ENCODE measurements around the gene SPIRE1. TPM values are rescaled to one million over a fixed set of nuclear protein-coding genes. Genes with fewer than 3 reads are reported as not detected.
"Not testable (repeated sequence)": the region's sequence is repeated elsewhere in the genome, so short reads cannot be mapped to it uniquely, and the experiment has no call there.

Gene SPIRE1
- total and polyA plus RNA-seq, 4 donors: 46.9 to 64.2 (median 56.3) TPM

DNA sequence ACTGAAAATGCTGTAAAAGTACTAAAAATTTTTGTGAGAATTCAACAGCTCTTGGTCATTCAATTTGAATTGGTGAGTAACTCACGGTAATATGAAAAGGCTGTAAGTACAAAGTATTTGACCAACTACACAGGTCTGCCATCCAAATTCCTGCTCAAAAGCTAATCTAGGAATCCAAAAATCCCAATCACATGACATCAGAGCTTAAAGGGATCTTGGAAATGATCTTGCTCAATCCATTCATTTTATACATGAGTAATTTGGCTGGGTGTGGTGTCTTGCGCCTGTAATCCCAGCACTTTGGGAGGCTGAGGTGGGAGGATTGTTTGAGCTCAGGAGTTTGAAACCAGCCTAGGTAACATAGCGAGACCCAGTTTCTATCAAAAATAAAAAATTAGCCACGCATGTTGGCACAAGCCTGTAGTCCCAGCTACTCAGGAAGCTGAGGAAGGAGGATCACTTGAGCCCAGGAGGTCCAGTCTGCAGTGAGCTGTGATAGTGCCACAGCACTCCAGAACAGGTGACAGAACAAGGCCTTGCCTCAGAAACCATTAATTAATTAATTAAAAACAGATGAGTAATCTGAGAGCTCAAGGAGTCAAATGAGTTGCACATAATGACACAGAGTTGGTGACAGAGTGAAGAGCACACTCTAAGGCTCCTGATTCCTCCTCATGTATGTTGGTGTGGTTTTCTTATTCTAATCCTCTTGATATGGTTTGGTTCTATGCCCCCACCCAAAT is 19.8 kb downstream of the SPIRE1 start:
- Histone ChIP-seq H3K4me3 (ENCODE audit: low read depth, low read length) (no peak overlapping the region), H3K4me1 (ENCODE audit: control insufficient read depth, insufficient read depth, low read length) (no peaks in the 10 kb centered on the region), H3K9me3 (ENCODE audit: control insufficient read depth, insufficient read depth, low read length) (no peaks in the 10 kb centered on the region), H3K27me3 (ENCODE audit: control insufficient read depth, insufficient read depth, low read length) (no peaks in the 10 kb centered on the region), H3K27ac (ENCODE audit: low read depth, low read length) (no peak overlapping the region), H3K36me3 (ENCODE audit: control insufficient read depth, insufficient read depth, low read length) (peaks cover 2% of the 10 kb centered on the region)
- WGBS (ENCODE audit: insufficient coverage): 75% methylated on average over 1 of the region's 4 CpGs
- DNase-seq (ENCODE audit: low read depth in 4 of 6, low spot score in 6 of 6): no peak

DNA sequence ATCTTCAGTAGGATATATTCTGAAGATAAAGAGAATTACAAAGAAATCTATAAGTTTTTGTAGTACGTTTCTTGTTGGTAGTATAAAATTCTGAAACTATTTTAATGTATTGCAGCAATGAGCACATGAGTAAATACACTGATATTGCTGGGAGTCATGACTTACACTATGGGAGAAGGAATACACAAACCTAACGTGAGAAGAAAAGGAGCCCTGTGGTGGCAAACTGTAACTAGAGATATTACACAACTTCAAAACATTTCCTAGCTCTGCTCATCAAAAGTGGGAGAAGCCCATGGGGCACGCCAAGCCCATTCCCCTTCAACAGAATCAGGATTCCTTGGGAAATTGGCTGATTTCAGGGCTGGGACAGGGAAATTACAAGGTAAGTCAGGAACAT is 20.5 kb downstream of the SPIRE1 start:
- no peaks in the 10 kb centered on the region for H3K9me3 ChIP-seq (ENCODE audit: control insufficient read depth, insufficient read depth, low read length)
- no peaks in the 10 kb centered on the region for H3K4me1 ChIP-seq (ENCODE audit: control insufficient read depth, insufficient read depth, low read length)
- H3K36me3 ChIP-seq (ENCODE audit: control insufficient read depth, insufficient read depth, low read length): peaks cover 2% of the 10 kb centered on the region
- WGBS (ENCODE audit: insufficient coverage): 100% methylated on average over 1 of the region's 3 CpGs
- DNase-seq (ENCODE audit: low read depth in 4 of 6, low spot score in 6 of 6): no peak
- no peaks in the 10 kb centered on the region for H3K27me3 ChIP-seq (ENCODE audit: control insufficient read depth, insufficient read depth, low read length)
- no peak overlapping the region for H3K27ac ChIP-seq (ENCODE audit: low read depth, low read length)
- no peak overlapping the region for H3K4me3 ChIP-seq (ENCODE audit: low read depth, low read length)

GRCh38 chr18:12631831-12632477 is 26.0 kb downstream of the SPIRE1 start:
- H3K4me3 ChIP-seq (ENCODE audit: low read depth, low read length): no peak overlapping the region
- H3K27ac ChIP-seq (ENCODE audit: low read depth, low read length): no peak overlapping the region
- no peak for DNase-seq (ENCODE audit: low read depth in 4 of 6, low spot score in 6 of 6)
- H3K9me3 ChIP-seq (ENCODE audit: control insufficient read depth, insufficient read depth, low read length): no peaks in the 10 kb centered on the region
- 84% methylated on average over 5 of the region's 6 CpGs for WGBS (ENCODE audit: insufficient coverage)
- H3K36me3 ChIP-seq (ENCODE audit: control insufficient read depth, insufficient read depth, low read length): peaks cover 2% of the 10 kb centered on the region
- H3K4me1 ChIP-seq (ENCODE audit: control insufficient read depth, insufficient read depth, low read length): peaks cover 2% of the 10 kb centered on the region
- H3K27me3 ChIP-seq (ENCODE audit: control insufficient read depth, insufficient read depth, low read length): no peaks in the 10 kb centered on the region

- Histone ChIP-seq H3K9me3 (ENCODE audit: control insufficient read depth, insufficient read depth, low read length) (no peaks in the 10 kb centered on the region), H3K36me3 (ENCODE audit: control insufficient read depth, insufficient read depth, low read length) (peaks cover 2% of the 10 kb centered on the region), H3K4me3 (ENCODE audit: low read depth, low read length) (no peak overlapping the region), H3K27me3 (ENCODE audit: control insufficient read depth, insufficient read depth, low read length) (no peaks in the 10 kb centered on the region), H3K27ac (ENCODE audit: low read depth, low read length) (no peak overlapping the region), H3K4me1 (ENCODE audit: control insufficient read depth, insufficient read depth, low read length) (peaks cover 2% of the 10 kb centered on the region)
- no CpG with 5 or more reads among the region's 7 CpGs for WGBS (ENCODE audit: insufficient coverage)
- no peak for DNase-seq (ENCODE audit: low read depth in 4 of 6, low spot score in 6 of 6)
Observed at GRCh38 chr18:12630136-12630535, 27.8 kb downstream of the SPIRE1 start.

GRCh38 chr18:12628706-12629702 is 28.9 kb downstream of the SPIRE1 start:
- peak in 2 of 6 donors; percentile 10 to 22 for DNase-seq (ENCODE audit: low read depth in 4 of 6, low spot score in 6 of 6)
- Histone ChIP-seq H3K27me3 (ENCODE audit: control insufficient read depth, insufficient read depth, low read length) (no peaks in the 10 kb centered on the region), H3K4me1 (ENCODE audit: control insufficient read depth, insufficient read depth, low read length) (peaks cover 2% of the 10 kb centered on the region), H3K9me3 (ENCODE audit: control insufficient read depth, insufficient read depth, low read length) (no peaks in the 10 kb centered on the region), H3K4me3 (ENCODE audit: low read depth, low read length) (no peak overlapping the region), H3K36me3 (ENCODE audit: control insufficient read depth, insufficient read depth, low read length) (peaks cover 2% of the 10 kb centered on the region), H3K27ac (ENCODE audit: low read depth, low read length) (no peak overlapping the region)
- no CpG with 5 or more reads among the region's 4 CpGs for WGBS (ENCODE audit: insufficient coverage)

- not testable (repeated sequence) for H3K27me3 ChIP-seq (ENCODE audit: control insufficient read depth, insufficient read depth, low read length); H3K36me3 ChIP-seq (ENCODE audit: control insufficient read depth, insufficient read depth, low read length); H3K27ac ChIP-seq (ENCODE audit: low read depth, low read length); DNase-seq (ENCODE audit: low read depth in 4 of 6, low spot score in 6 of 6); H3K4me3 ChIP-seq (ENCODE audit: low read depth, low read length); H3K4me1 ChIP-seq (ENCODE audit: control insufficient read depth, insufficient read depth, low read length); H3K9me3 ChIP-seq (ENCODE audit: control insufficient read depth, insufficient read depth, low read length)
- WGBS (ENCODE audit: insufficient coverage): no CpG with 5 or more reads among the region's 3 CpGs
Observed at GRCh38 chr18:12627199-12627598, 30.7 kb downstream of the SPIRE1 start.

DNA sequence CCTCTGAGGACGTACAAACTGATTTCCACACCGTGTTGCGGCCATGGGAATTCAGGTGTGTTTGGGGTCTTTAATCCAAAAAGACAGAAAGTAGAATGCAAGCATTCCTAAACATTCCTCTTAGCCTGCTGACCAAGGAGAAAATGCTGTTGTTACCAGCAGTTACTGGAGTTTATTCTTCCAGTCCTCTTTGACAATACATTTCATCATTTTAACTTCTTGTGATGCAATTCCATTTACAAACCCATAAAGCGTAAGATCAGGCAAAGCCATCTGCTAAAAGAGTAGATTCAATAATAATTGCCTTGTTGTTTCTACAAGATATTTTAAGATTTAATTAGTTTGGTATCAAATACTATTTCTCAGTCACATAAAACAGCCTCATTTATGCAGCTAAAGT is 32.7 kb downstream of the SPIRE1 start:
- WGBS (ENCODE audit: insufficient coverage): no CpG with 5 or more reads among the region's 4 CpGs
- Histone ChIP-seq H3K36me3 (ENCODE audit: control insufficient read depth, insufficient read depth, low read length) (no peaks in the 10 kb centered on the region), H3K4me3 (ENCODE audit: low read depth, low read length) (no peak overlapping the region), H3K27me3 (ENCODE audit: control insufficient read depth, insufficient read depth, low read length) (no peaks in the 10 kb centered on the region), H3K27ac (ENCODE audit: low read depth, low read length) (no peak overlapping the region), H3K9me3 (ENCODE audit: control insufficient read depth, insufficient read depth, low read length) (no peaks in the 10 kb centered on the region), H3K4me1 (ENCODE audit: control insufficient read depth, insufficient read depth, low read length) (no peaks in the 10 kb centered on the region)
- DNase-seq (ENCODE audit: low read depth in 4 of 6, low spot score in 6 of 6): no peak

- Histone ChIP-seq H3K9me3 (ENCODE audit: control insufficient read depth, insufficient read depth, low read length) (no peaks in the 10 kb centered on the region), H3K36me3 (ENCODE audit: control insufficient read depth, insufficient read depth, low read length) (no peaks in the 10 kb centered on the region), H3K4me1 (ENCODE audit: control insufficient read depth, insufficient read depth, low read length) (no peaks in the 10 kb centered on the region), H3K27ac (ENCODE audit: low read depth, low read length) (no peak overlapping the region), H3K27me3 (ENCODE audit: control insufficient read depth, insufficient read depth, low read length) (no peaks in the 10 kb centered on the region), H3K4me3 (ENCODE audit: low read depth, low read length) (no peak overlapping the region)
- 75% methylated on average over 1 of the region's 5 CpGs for WGBS (ENCODE audit: insufficient coverage)
- DNase-seq (ENCODE audit: low read depth in 4 of 6, low spot score in 6 of 6): no peak
Observed at GRCh38 chr18:12621742-12622306, 36.1 kb downstream of the SPIRE1 start.

DNA sequence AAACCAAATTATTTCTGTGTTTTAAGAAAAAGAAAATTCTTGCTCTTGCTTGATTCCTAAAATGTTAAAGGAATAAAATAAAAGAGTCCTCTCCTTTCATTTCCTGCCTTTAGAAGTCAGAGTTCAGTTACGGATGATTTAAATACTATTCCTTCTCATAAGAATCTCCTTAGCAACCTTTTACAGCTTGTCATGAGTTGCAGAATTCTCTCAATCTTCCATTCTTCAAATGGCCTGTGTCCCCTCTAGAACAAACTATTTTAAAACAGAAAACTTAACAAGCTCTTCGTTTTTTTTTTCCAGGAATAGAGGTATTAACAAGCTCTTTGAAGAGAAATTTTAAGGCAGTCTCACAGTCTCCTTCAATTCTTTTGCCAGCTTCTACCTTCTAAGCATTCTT is 42.2 kb downstream of the SPIRE1 start:
- Histone ChIP-seq H3K4me3 (ENCODE audit: low read depth, low read length) (no peak overlapping the region), H3K36me3 (ENCODE audit: control insufficient read depth, insufficient read depth, low read length) (no peaks in the 10 kb centered on the region), H3K4me1 (ENCODE audit: control insufficient read depth, insufficient read depth, low read length) (no peaks in the 10 kb centered on the region), H3K27me3 (ENCODE audit: control insufficient read depth, insufficient read depth, low read length) (no peaks in the 10 kb centered on the region), H3K9me3 (ENCODE audit: control insufficient read depth, insufficient read depth, low read length) (no peaks in the 10 kb centered on the region), H3K27ac (ENCODE audit: low read depth, low read length) (peak overlapping the region; percentile 47)
- DNase-seq (ENCODE audit: low read depth in 4 of 6, low spot score in 6 of 6): no peak
- no CpG with 5 or more reads among the region's 2 CpGs for WGBS (ENCODE audit: insufficient coverage)

Measured in spinal cord (tissue), 10 donors.